ENCODE measurements around the gene FGF14.

GRCh38 chr13:101915755-101916107 is 486.1 kb downstream of the FGF14 start:
- TF ChIP-seq YY1 (IDR thresholded peaks at IDR 0.05; ENCODE audit: insufficient read depth, insufficient read length) (no peak), ZNF274 (IDR thresholded peaks at IDR 0.05; ENCODE audit: low read depth, low read length) (no peak)
